NCI-H2227 (cell line): ENCODE measurements around the gene CHRNA4.
A peak's percentile ranks its signal among the peaks of the same experiment; 100 is the strongest.

ENCODE experiments used
- DNase-seq: peaks from one replicate; lab custom pipeline; 2025; ENCODE audit not compliant: unreplicated experiment; lab: John Stamatoyannopoulos, UW

Gene CHRNA4

GRCh38 chr20:63360850-63361518, at the start of gene CHRNA4:
Gene CHRNA4, minus strand, starts transcription at chr20:63361349. Its CDS starts 184 bp downstream, at chr20:63361165.
- DNase-seq = peak; percentile 60

- DNase-seq = no peak
These were observed 48.8 kb upstream of the CHRNA4 start for GRCh38 chr20:63409834-63410435.

- no peak for DNase-seq
These were observed 48.1 kb upstream of the CHRNA4 start for GRCh38 chr20:63409066-63409833.

GRCh38 chr20:63408684-63409046, 47.5 kb upstream of the CHRNA4 start:
- no peak for DNase-seq

GRCh38 chr20:63407928-63408683, 47.0 kb upstream of the CHRNA4 start:
- no peak for DNase-seq

- DNase-seq = no peak
These were observed 45.6 kb upstream of the CHRNA4 start for GRCh38 chr20:63406617-63407245.

- DNase-seq = no peak
These were observed 44.9 kb upstream of the CHRNA4 start for GRCh38 chr20:63406011-63406410.

GRCh38 chr20:63405102-63405730, 44.1 kb upstream of the CHRNA4 start:
- DNase-seq = no peak

GRCh38 chr20:63404129-63405085, 43.3 kb upstream of the CHRNA4 start:
- no peak for DNase-seq

GRCh38 chr20:63403403-63404105, 42.4 kb upstream of the CHRNA4 start:
- DNase-seq = no peak

GRCh38 chr20:63402860-63403220, 41.7 kb upstream of the CHRNA4 start:
- peak; percentile 38 for DNase-seq

GRCh38 chr20:63402181-63402859, 41.2 kb upstream of the CHRNA4 start:
- no peak for DNase-seq

- DNase-seq = no peak
These were observed 40.4 kb upstream of the CHRNA4 start for GRCh38 chr20:63401384-63402110.

GRCh38 chr20:63400486-63401210, 39.5 kb upstream of the CHRNA4 start:
- no peak for DNase-seq

GRCh38 chr20:63399596-63400375, 38.6 kb upstream of the CHRNA4 start:
- DNase-seq = no peak
